ENCODE results near the gene AFF1.

GRCh38 chr4:87067124-87067885 lies 132.5 kb downstream of the AFF1 start:
- TF ChIP-seq EZH2 (IDR thresholded peaks at IDR 0.05; ENCODE audit: low read length, missing control alignments), result no peak
- TF ChIP-seq CTCF (conservative IDR thresholded peaks at IDR 0.05 in 1 of 2, IDR thresholded peaks at IDR 0.05 in 1 of 2; ENCODE audit: low read depth in 1 of 2, low read length in 2 of 2), result no peak
